Astrocyte (in vitro differentiated cells and primary cell): ENCODE measurements around the gene MOSPD3. TPM values are rescaled to one million over a fixed set of nuclear protein-coding genes. Genes with fewer than 3 reads are reported as not detected.
"Not testable (repeated sequence)": the region's sequence is repeated elsewhere in the genome, so short reads cannot be mapped to it uniquely, and the experiment has no call there.

ENCODE experiments used
- DNase-seq: peaks from one replicate; pipeline ENCODE4 v3.0.0-alpha.2; 2010; ENCODE audit warnings: low read depth
- FAIRE-seq: peaks from 2 replicates; lab custom pipeline; 2011; peaks lifted over from hg19 to GRCh38; lab: Jason Lieb, UNC
- H2AFZ ChIP-seq: 2 replicates; pipeline ENCODE4 v1.6.0; 2012; ENCODE audit warnings: low read depth, low read length, inconsistent platforms
- H3K27ac ChIP-seq: 2 replicates; pipeline ENCODE4 v1.5.1; 2011; ENCODE audit warnings: low read depth, low read length, inconsistent platforms
- H3K27me3 ChIP-seq: 2 replicates; pipeline ENCODE4 v1.6.0; 2011; ENCODE audit warnings: low read length, inconsistent platforms; ENCODE audit not compliant: insufficient read depth
- H3K36me3 ChIP-seq: 2 replicates; pipeline ENCODE4 v1.5.1; 2011; ENCODE audit warnings: low read length, inconsistent platforms; ENCODE audit not compliant: insufficient read depth
- H3K4me1 ChIP-seq: 2 replicates; pipeline ENCODE4 v1.5.1; 2011; ENCODE audit warnings: low read length, inconsistent platforms; ENCODE audit not compliant: insufficient read depth
- H3K4me2 ChIP-seq: 2 replicates; pipeline ENCODE4 v1.6.0; 2012; ENCODE audit warnings: low read length, inconsistent platforms
- H3K4me3 ChIP-seq: 2 replicates; pipeline ENCODE4 v1.5.1; 2011; ENCODE audit warnings: low read depth, mild to moderate bottlenecking, low read length, inconsistent platforms; ENCODE audit not compliant: insufficient read depth
- H3K79me2 ChIP-seq: 2 replicates; pipeline ENCODE4 v1.6.0; 2012; ENCODE audit warnings: mild to moderate bottlenecking, low read length, inconsistent platforms; ENCODE audit not compliant: insufficient read depth
- H3K9ac ChIP-seq: 2 replicates; pipeline ENCODE4 v1.6.0; 2012; ENCODE audit warnings: mild to moderate bottlenecking, low read length, inconsistent platforms
- H3K9me3 ChIP-seq: 2 replicates; pipeline ENCODE4 v1.5.1; 2012; ENCODE audit warnings: low read depth, mild to moderate bottlenecking, low read length, inconsistent platforms; ENCODE audit not compliant: insufficient read depth
- H4K20me1 ChIP-seq: 2 replicates; pipeline ENCODE4 v1.6.0; 2012; ENCODE audit warnings: low read length, inconsistent platforms; ENCODE audit not compliant: insufficient read depth
- H3K27ac Mint-ChIP-seq: one replicate; pipeline ENCODE4 v1.8.0; 2021; ENCODE audit warnings: mild to moderate bottlenecking, mixed read lengths; ENCODE audit not compliant: unreplicated experiment
- H3K27me3 Mint-ChIP-seq: one replicate; pipeline ENCODE4 v1.8.0; 2021; ENCODE audit warnings: low read depth, mixed read lengths; ENCODE audit not compliant: unreplicated experiment
- H3K36me3 Mint-ChIP-seq: one replicate; pipeline ENCODE4 v1.8.0; 2021; ENCODE audit warnings: low read depth, mixed read lengths; ENCODE audit not compliant: unreplicated experiment
- H3K4me1 Mint-ChIP-seq: one replicate; pipeline ENCODE4 v1.8.0; 2021; ENCODE audit warnings: low read depth, mixed read lengths; ENCODE audit not compliant: unreplicated experiment
- H3K4me3 Mint-ChIP-seq: one replicate; pipeline ENCODE4 v1.8.0; 2021; ENCODE audit warnings: mild to moderate bottlenecking, moderate library complexity, mixed read lengths; ENCODE audit not compliant: unreplicated experiment
- H3K9me3 Mint-ChIP-seq: one replicate; pipeline ENCODE4 v1.8.0; 2021; ENCODE audit warnings: mild to moderate bottlenecking, mixed read lengths; ENCODE audit not compliant: unreplicated experiment
- CTCF ChIP-seq: IDR thresholded peaks from 2 replicates; pipeline ENCODE4 v1.5.1; 2011; ENCODE audit warnings: low read depth, mild to moderate bottlenecking, inconsistent platforms, low read length, moderate library complexity; ENCODE audit not compliant: insufficient read depth
- EZH2 ChIP-seq: IDR thresholded peaks from 2 replicates; pipeline ENCODE4 v1.6.1; 2012; ENCODE audit warnings: mild to moderate bottlenecking, low read length, inconsistent platforms; ENCODE audit not compliant: insufficient read depth
- total RNA-seq: library from RNA; stranded (reverse); gene quantifications from 2 replicates; pipeline ENCODE4 v1.2.1, GENCODE V29; 2021

Gene MOSPD3
- total RNA-seq, 1 donor from 2014 or later = 18.8 TPM

- H3K36me3 ChIP-seq = no peaks in the 10 kb centered on the region
- H3K4me3 ChIP-seq = no peak overlapping the region
- H2AFZ ChIP-seq = no peak overlapping the region
- Mint-ChIP-seq H3K4me3 (no peak overlapping the region), H3K27me3 (peaks cover 34% of the 10 kb centered on the region), H3K36me3 (peaks cover 2% of the 10 kb centered on the region), H3K4me1 (no peaks in the 10 kb centered on the region), H3K27ac (no peak overlapping the region), H3K9me3 (no peaks in the 10 kb centered on the region)
- no peak for FAIRE-seq
- H3K4me2 ChIP-seq = no peak overlapping the region
- TF ChIP-seq EZH2 = no peak
- TF ChIP-seq CTCF = no peak
- peaks cover 3% of the 10 kb centered on the region for H3K27me3 ChIP-seq
- H3K79me2 ChIP-seq = no peaks in the 10 kb centered on the region
- no peaks in the 10 kb centered on the region for H3K9me3 ChIP-seq
- no peak overlapping the region for H3K9ac ChIP-seq
- H3K4me1 ChIP-seq = no peaks in the 10 kb centered on the region
- no peaks in the 10 kb centered on the region for H4K20me1 ChIP-seq
- no peak for DNase-seq
- no peak overlapping the region for H3K27ac ChIP-seq
These were observed 42.8 kb downstream of the MOSPD3 start for GRCh38 chr7:100654908-100655831.

DNA sequence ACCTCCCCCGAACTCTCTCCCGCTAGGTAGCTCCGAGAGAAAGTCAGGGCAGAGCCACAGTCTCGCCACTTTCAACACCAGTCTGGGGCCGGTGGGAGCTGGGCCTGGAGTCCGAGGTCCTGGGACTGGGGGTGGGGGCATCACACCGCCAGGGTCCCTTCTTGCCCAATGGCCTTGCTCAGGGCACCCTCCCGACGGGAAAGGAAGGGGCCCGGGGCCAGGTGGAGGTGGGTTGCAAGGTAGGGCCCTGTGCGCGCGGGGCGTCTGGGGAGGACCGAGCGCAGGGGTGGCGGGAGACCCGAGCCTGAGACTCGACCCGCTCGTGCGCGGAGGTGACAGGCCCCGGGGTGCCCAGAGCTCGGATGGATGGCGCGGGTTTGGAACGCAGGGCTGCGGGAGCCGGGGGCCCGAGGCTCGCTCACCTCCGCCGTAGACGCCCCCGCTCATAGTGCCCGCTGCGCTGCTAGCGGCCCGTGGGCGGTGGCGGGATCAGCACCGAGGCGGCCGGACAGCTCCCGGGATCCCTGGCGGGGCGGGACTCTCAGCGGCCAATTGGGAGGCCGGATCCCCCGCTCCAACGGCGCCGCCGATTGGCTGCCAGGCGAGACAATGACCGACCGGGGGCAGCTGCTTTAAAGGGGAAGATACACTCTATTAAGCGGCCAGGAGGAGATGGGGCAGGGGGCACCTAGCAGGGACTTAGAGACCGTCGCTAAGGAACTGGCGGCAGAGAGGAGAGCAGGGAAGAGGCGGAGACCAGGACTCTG lies 43.8 kb downstream of the MOSPD3 start, which contains the start of gene ACTL6B:
ACTL6B (minus strand) TSS at position 541 of the 767 bp plus-strand sequence; CDS start at position 447, 94 bp downstream.
- Mint-ChIP-seq H3K9me3 (no peaks in the 10 kb centered on the region), H3K4me1 (no peaks in the 10 kb centered on the region), H3K4me3 (no peak within 1 kb of the TSS), H3K36me3 (peaks cover 2% of the 10 kb centered on the region), H3K27ac (no peak within 1 kb of the TSS), H3K27me3 (peaks cover 36% of the 10 kb centered on the region)
- H3K4me2 ChIP-seq = peak within 1 kb of the TSS; percentile 39
- no peaks in the 10 kb centered on the region for H3K79me2 ChIP-seq
- no peak within 1 kb of the TSS for H3K4me3 ChIP-seq
- H3K9me3 ChIP-seq = no peaks in the 10 kb centered on the region
- H4K20me1 ChIP-seq = no peaks in the 10 kb centered on the region
- H3K4me1 ChIP-seq = no peaks in the 10 kb centered on the region
- TF ChIP-seq EZH2 (peak; percentile 33), CTCF (no peak)
- H3K9ac ChIP-seq = no peak within 1 kb of the TSS
- no peak within 1 kb of the TSS for H2AFZ ChIP-seq
- no peaks in the 10 kb centered on the region for H3K36me3 ChIP-seq
- peaks cover 3% of the 10 kb centered on the region for H3K27me3 ChIP-seq
- no peak within 1 kb of the TSS for H3K27ac ChIP-seq
- DNase-seq = no peak
- FAIRE-seq = no peak

DNA sequence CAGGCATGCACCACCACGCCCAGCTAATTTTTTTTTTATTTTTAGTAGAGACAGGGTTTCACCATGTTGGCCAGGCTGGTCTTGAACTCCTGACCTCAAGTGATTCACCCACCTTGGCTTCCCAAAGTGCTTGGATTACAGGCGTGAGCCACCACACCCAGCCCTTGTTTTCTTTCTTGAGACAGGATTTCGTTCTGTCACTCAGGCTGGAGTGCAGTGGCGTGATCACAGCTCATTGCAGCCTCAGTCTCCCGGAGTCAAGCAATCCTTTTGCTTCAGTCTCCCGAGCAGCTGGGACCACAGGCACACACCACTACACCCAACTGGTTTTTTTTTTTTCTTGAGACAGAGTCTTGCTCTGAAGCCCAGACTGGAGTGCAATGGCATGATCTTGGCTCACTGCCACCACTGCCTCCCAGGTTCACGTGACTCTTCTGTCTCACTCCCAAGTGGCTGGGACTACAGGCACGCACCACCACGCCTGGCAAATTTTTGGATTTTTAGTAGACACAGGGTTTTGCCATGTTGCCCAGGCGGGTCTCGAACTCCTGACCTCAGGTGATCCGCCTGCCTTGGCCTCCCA lies 49.9 kb downstream of the MOSPD3 start:
- not testable (repeated sequence) for H3K9ac ChIP-seq, H3K4me2 ChIP-seq, H3K4me1 Mint-ChIP-seq, FAIRE-seq, H3K27me3 ChIP-seq, H2AFZ ChIP-seq, H3K4me3 Mint-ChIP-seq, H3K4me1 ChIP-seq, H3K79me2 ChIP-seq, H3K27ac ChIP-seq, H3K9me3 Mint-ChIP-seq, H3K4me3 ChIP-seq, H3K36me3 ChIP-seq, H4K20me1 ChIP-seq, DNase-seq, H3K36me3 Mint-ChIP-seq, H3K27ac Mint-ChIP-seq, H3K9me3 ChIP-seq
- H3K27me3 Mint-ChIP-seq = peaks cover 29% of the 10 kb centered on the region
